Fibroblast of mammary gland (primary cell): Measurements from ENCODE around the gene RBM44.
"Not testable (repeated sequence)": the region's sequence is repeated elsewhere in the genome, so short reads cannot be mapped to it uniquely, and the experiment has no call there.

Source experiments
- DNase-seq: peaks from one replicate; pipeline ENCODE4 v3.0.0-alpha.2; 2010; ENCODE audit warnings: low read depth
- H3K4me3 ChIP-seq: 2 replicates; pipeline ENCODE4 v1.5.1; 2011; ENCODE audit warnings: low read depth, mild to moderate bottlenecking, low read length, moderate library complexity; ENCODE audit not compliant: control insufficient read depth
- CTCF ChIP-seq: conservative IDR thresholded peaks from 2 replicates; pipeline ENCODE4 v1.5.1; 2011; ENCODE audit warnings: low read depth, low read length, inconsistent platforms; ENCODE audit not compliant: control insufficient read depth, insufficient read depth

RBM44 gene

GRCh38 chr2:237798236-237799059 lies at the start of gene RBM44:
Gene RBM44, plus strand, starts transcription at chr2:237798779. Its CDS starts 14,831 bp downstream, at chr2:237813610.
- TF ChIP-seq CTCF, result no peak

DNA sequence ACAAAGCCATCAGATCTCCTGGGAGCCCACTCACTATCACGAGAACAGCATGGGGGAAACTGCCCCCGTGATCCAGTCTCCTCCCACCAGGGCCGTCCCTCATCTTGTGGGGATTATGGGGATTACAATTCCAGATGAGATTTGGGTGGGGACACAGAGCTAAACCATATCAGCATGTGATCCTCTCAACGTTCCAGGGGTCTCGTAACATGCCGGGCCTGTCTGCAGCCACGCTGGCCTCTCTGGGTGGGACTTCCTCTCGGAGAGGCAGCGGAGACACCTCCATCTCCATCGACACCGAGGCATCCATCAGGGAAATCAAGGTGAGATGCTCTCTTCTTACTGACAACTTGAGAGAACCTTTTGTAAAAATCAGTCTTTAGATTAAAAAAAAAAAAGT lies 49.6 kb upstream of the RBM44 start:
- no peak overlapping the region for H3K4me3 ChIP-seq
- no peak for TF ChIP-seq CTCF
- DNase-seq, result no peak

More at GRCh38 chr2:237798236-237799059, at the start of gene RBM44:
- DNase-seq, result no peak
- H3K4me3 ChIP-seq, result no peak within 1 kb of the TSS

DNA sequence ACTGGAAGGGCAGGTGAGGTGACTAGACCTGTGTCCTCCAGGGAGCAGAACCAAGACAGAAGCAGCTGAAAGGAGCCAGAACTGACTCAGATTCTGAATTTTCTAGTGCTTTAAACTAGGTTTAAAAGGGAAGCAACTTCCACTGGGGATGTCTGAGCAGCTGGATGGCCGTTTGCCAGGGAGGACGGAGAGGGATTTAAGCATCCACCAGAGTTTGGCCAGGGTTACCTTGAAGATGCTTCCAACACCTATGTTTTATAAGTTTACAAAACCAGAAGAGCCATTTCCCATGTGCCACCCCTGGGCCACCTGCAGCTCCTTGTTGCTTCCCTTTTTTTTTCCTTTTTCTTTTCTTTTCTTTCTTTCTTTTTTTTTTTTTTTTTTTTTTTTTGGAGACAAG lies 48.6 kb upstream of the RBM44 start:
- H3K4me3 ChIP-seq, result no peak overlapping the region
- DNase-seq, result no peak
- TF ChIP-seq CTCF, result no peak

DNA sequence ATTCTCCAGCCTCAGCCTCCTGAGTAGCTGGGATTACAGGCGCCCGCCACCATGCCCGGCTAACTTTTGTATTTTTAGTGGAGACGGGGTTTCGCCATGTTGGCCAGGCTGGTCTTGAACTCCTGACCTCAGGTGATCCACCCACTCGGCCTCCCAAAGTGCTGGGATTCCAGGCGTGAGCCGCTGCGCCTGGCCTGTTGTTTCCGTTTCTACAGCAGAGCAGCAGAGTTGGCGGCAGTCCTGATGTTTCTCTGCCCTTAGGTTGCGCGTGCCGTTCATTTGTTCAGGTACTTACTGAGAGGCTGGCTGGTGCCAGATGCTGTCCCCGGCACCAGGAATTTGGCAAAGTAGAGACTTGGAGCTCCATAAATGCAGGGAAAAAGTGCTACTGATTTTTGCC lies 48.1 kb upstream of the RBM44 start:
- DNase-seq, H3K4me3 ChIP-seq: not testable (repeated sequence)

GRCh38 chr2:237752761-237753165 lies 45.8 kb upstream of the RBM44 start:
- no peak for DNase-seq
- TF ChIP-seq CTCF, result no peak
- no peak overlapping the region for H3K4me3 ChIP-seq

GRCh38 chr2:237754182-237754581 lies 44.4 kb upstream of the RBM44 start:
- no peak for TF ChIP-seq CTCF
- H3K4me3 ChIP-seq, result no peak overlapping the region
- DNase-seq, result no peak

DNA sequence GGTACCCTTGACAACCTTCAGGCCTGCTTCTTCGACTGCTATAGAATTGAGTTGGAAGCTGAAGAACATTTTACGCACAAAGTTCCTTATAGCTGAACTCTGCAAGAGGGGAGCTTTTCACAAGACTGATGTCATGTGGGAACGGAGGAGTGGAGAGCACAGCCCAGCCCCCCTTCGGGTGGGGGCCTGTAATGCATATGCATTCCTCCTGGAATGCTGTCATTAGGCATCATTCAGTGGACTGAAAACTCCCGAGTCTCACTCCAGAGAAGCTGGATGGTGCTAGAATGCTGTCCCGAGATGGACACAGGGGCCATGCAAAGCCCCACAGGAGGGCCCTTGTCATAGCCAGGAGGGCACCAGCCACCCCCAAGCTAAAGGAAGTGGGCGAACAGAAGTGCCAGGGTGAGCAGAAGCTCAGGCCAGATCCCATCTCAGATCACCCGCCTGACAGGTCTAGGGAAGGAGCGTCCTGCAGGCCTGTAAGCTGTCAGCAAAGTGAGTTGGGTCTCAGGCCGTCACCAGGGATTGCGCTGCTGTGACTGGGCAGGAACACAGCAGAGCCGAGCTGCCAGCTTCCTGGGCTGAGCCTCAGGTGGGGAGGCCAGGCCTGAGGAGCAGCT lies 43.8 kb upstream of the RBM44 start:
- H3K4me3 ChIP-seq, result no peak overlapping the region
- TF ChIP-seq CTCF, result no peak

More for the DNA sequence above, 43.8 kb upstream of the RBM44 start:
- DNase-seq, result no peak
